H9 (cell line): ENCODE results near the gene SCAF11. TPM values are rescaled to one million over a fixed set of nuclear protein-coding genes. Genes with fewer than 3 reads are reported as not detected.

Experiments used
- DNase-seq: peaks from one replicate; pipeline ENCODE4 v3.0.0-alpha.2; 2017
- H2AFZ ChIP-seq: one replicate; pipeline ENCODE4 v1.6.1; 2013; ENCODE audit warnings: mild to moderate bottlenecking, low read length, control low read depth, moderate library complexity
- H2AK5ac ChIP-seq: 2 replicates; pipeline ENCODE4 v1.6.1; 2013; ENCODE audit warnings: low read length, control low read depth, mixed read lengths; ENCODE audit not compliant: insufficient read length
- H2BK120ac ChIP-seq: one replicate; pipeline ENCODE4 v1.6.1; 2013; ENCODE audit warnings: low read depth, mild to moderate bottlenecking, low read length, control low read depth, inconsistent platforms; ENCODE audit not compliant: poor library complexity, severe bottlenecking
- H2BK12ac ChIP-seq: 2 replicates; pipeline ENCODE4 v1.6.1; 2013; ENCODE audit warnings: low read length, control low read depth, mixed read lengths, low read depth; ENCODE audit not compliant: insufficient read length
- H2BK15ac ChIP-seq: 2 replicates; pipeline ENCODE4 v1.6.1; 2013; ENCODE audit warnings: low read depth, low read length, control low read depth
- H2BK20ac ChIP-seq: one replicate; pipeline ENCODE4 v1.6.1; 2013; ENCODE audit warnings: low read depth, mild to moderate bottlenecking, low read length, control low read depth, inconsistent platforms; ENCODE audit not compliant: poor library complexity, severe bottlenecking
- H2BK5ac ChIP-seq: 2 replicates; pipeline ENCODE4 v1.6.1; 2013; ENCODE audit warnings: low read length, control low read depth, mixed read lengths; ENCODE audit not compliant: insufficient read length
- H3K14ac ChIP-seq: 2 replicates; pipeline ENCODE4 v1.6.1; 2013; ENCODE audit warnings: low read length, control low read depth; ENCODE audit not compliant: insufficient read depth
- H3K18ac ChIP-seq: 2 replicates; pipeline ENCODE4 v1.6.1; 2013; ENCODE audit warnings: low read depth, mild to moderate bottlenecking, mixed read lengths, low read length, control low read depth; ENCODE audit not compliant: insufficient read length
- H3K23ac ChIP-seq: 2 replicates; pipeline ENCODE4 v1.6.1; 2013; ENCODE audit warnings: low read length, control low read depth, mixed read lengths, low read depth; ENCODE audit not compliant: insufficient read length
- H3K23me2 ChIP-seq: 2 replicates; pipeline ENCODE4 v1.6.1; 2013; ENCODE audit warnings: low read depth, mild to moderate bottlenecking, mixed read lengths, low read length, control low read depth; ENCODE audit not compliant: insufficient read length, poor library complexity, severe bottlenecking
- H3K27ac ChIP-seq: 2 replicates; pipeline ENCODE4 v1.5.1; 2013; ENCODE audit warnings: low read length, control low read depth, mixed read lengths, low read depth; ENCODE audit not compliant: insufficient read length
- H3K27me3 ChIP-seq: 2 replicates; pipeline ENCODE4 v1.6.1; 2013; ENCODE audit warnings: low read length, control low read depth, inconsistent platforms; ENCODE audit not compliant: insufficient read depth
- H3K4ac ChIP-seq: 2 replicates; pipeline ENCODE4 v1.6.1; 2013; ENCODE audit warnings: low read depth, mild to moderate bottlenecking, control low read depth, inconsistent platforms, low read length, moderate library complexity
- H3K4me1 ChIP-seq: 2 replicates; pipeline ENCODE4 v1.6.1; 2013; ENCODE audit warnings: low read length, control low read depth, inconsistent platforms; ENCODE audit not compliant: insufficient read depth
- H3K4me2 ChIP-seq: 2 replicates; pipeline ENCODE4 v1.6.1; 2013; ENCODE audit warnings: low read length, control low read depth, mixed read lengths; ENCODE audit not compliant: insufficient read length, insufficient read depth
- H3K56ac ChIP-seq: 2 replicates; pipeline ENCODE4 v1.6.1; 2013; ENCODE audit warnings: low read depth, mild to moderate bottlenecking, mixed read lengths, low read length, control low read depth; ENCODE audit not compliant: insufficient read length
- H3K79me1 ChIP-seq: 2 replicates; pipeline ENCODE4 v1.6.1; 2013; ENCODE audit warnings: low read depth, mild to moderate bottlenecking, moderate library complexity, low read length, control low read depth, inconsistent platforms; ENCODE audit not compliant: insufficient read depth, poor library complexity, severe bottlenecking
- H3K79me2 ChIP-seq: 2 replicates; pipeline ENCODE4 v1.6.1; 2013; ENCODE audit warnings: low read length, control low read depth, inconsistent platforms; ENCODE audit not compliant: insufficient read depth
- H3K9ac ChIP-seq: 2 replicates; pipeline ENCODE4 v1.6.1; 2013; ENCODE audit warnings: low read length, control low read depth, mixed read lengths; ENCODE audit not compliant: insufficient read length; ENCODE audit errors: extremely low read depth
- H3K9me3 ChIP-seq: one replicate; pipeline ENCODE4 v1.6.1; 2013; ENCODE audit warnings: low read depth, low read length, inconsistent platforms; ENCODE audit not compliant: control insufficient read depth
- H3T11ph ChIP-seq: one replicate; pipeline ENCODE4 v1.6.1; 2013; ENCODE audit warnings: mild to moderate bottlenecking, low read length, control low read depth, inconsistent platforms
- H4K20me1 ChIP-seq: one replicate; pipeline ENCODE4 v1.6.1; 2013; ENCODE audit not compliant: control insufficient read depth, insufficient read length, insufficient read depth
- H4K5ac ChIP-seq: 2 replicates; pipeline ENCODE4 v1.6.1; 2013; ENCODE audit warnings: low read depth, mild to moderate bottlenecking, mixed read lengths, low read length, control low read depth; ENCODE audit not compliant: insufficient read length
- H4K8ac ChIP-seq: replicated peaks from 2 replicates; pipeline ENCODE4 v1.6.1; 2013; ENCODE audit warnings: low read length, control low read depth, mixed read lengths, low read depth; ENCODE audit not compliant: insufficient read length
- H4K91ac ChIP-seq: 2 replicates; pipeline ENCODE4 v1.6.1; 2013; ENCODE audit warnings: low read depth, mild to moderate bottlenecking, moderate library complexity, mixed read lengths, low read length, control low read depth; ENCODE audit not compliant: insufficient read length
- H3K27ac Mint-ChIP-seq, 3 experiments: 2 replicates in 2 of 3; 3 replicates in 1 of 3; pipeline ENCODE4 v1.8.0; 2020 to 2021; ENCODE audit warnings: mixed read lengths in 3 of 3, mild to moderate bottlenecking in 1 of 3, moderate library complexity in 1 of 3
- H3K27me3 Mint-ChIP-seq: 2 replicates; pipeline ENCODE4 v1.8.0; 2021; ENCODE audit warnings: low read depth, mild to moderate bottlenecking, moderate library complexity, mixed read lengths
- H3K36me3 Mint-ChIP-seq, 3 experiments: 2 replicates in 2 of 3; 3 replicates in 1 of 3; pipeline ENCODE4 v1.8.0; 2020 to 2021; ENCODE audit warnings: low read depth in 3 of 3, mixed read lengths in 3 of 3; ENCODE audit not compliant: insufficient read depth in 1 of 3
- H3K4me1 Mint-ChIP-seq, 2 experiments: 2 replicates each; pipeline ENCODE4 v1.8.0; 2020; ENCODE audit warnings: mixed read lengths in 2 of 2
- H3K4me3 Mint-ChIP-seq, 2 experiments: 2 replicates in 1 of 2; 3 replicates in 1 of 2; pipeline ENCODE4 v1.8.0; 2020 to 2021; ENCODE audit warnings: mild to moderate bottlenecking in 2 of 2, mixed read lengths in 2 of 2, moderate library complexity in 1 of 2
- H3K9me3 Mint-ChIP-seq, 2 experiments: 2 replicates in 1 of 2; 3 replicates in 1 of 2; pipeline ENCODE4 v1.8.0; 2020; ENCODE audit warnings: mild to moderate bottlenecking in 2 of 2, mixed read lengths in 2 of 2, moderate library complexity in 1 of 2
- CTCF ChIP-seq: fragments of 200-600 bp; sonication (generic); conservative IDR thresholded peaks from 3 replicates; pipeline ENCODE4 v1.8.0; 2021; ENCODE audit warnings: antibody characterized with exemption, mild to moderate bottlenecking
- WGBS: extraction: QIAGEN DNeasy Blood & Tissue Kit; methylation state at CpG from one replicate; pipeline ENCODE4 v1.1.7; 2013; ENCODE audit warnings: missing lambda C conversion rate, low lambda C conversion rate, mixed read lengths; ENCODE audit not compliant: insufficient read length; ENCODE audit errors: extremely low coverage; 5-methylcytosine and 5-hydroxymethylcytosine counted together
- total RNA-seq: library from RNA; stranded (reverse); gene quantifications from 2 replicates; pipeline ENCODE4 v1.2.1, GENCODE V29; 2021

The SCAF11 gene
- total RNA-seq, 1 experiment from 2014 or later, result 90.8 TPM

- Histone ChIP-seq H4K91ac (no peak overlapping the region), H2AK5ac (no peak overlapping the region), H2BK5ac (no peak overlapping the region), H3K27ac (no peak overlapping the region), H3K56ac (no peak overlapping the region), H3K14ac (no peak overlapping the region), H2AFZ (no peak overlapping the region), H3K18ac (no peak overlapping the region), H3K23me2 (no peaks in the 10 kb centered on the region), H3K9me3 (no peaks in the 10 kb centered on the region), H3K9ac (no peak overlapping the region), H4K8ac (no peak overlapping the region), H3K23ac (no peak overlapping the region), H4K5ac (no peak overlapping the region), H3K79me2 (no peaks in the 10 kb centered on the region), H3K4me2 (no peak overlapping the region), H3K27me3 (no peaks in the 10 kb centered on the region), H2BK12ac (no peak overlapping the region), H3T11ph (no peak overlapping the region), H2BK15ac (no peak overlapping the region), H4K20me1 (no peaks in the 10 kb centered on the region), H2BK120ac (no peak overlapping the region), H3K4ac (no peak overlapping the region), H3K79me1 (no peaks in the 10 kb centered on the region), H3K4me1 (no peaks in the 10 kb centered on the region), H2BK20ac (no peak overlapping the region)
- Mint-ChIP-seq H3K4me1 (no peaks in the 10 kb centered on the region), H3K9me3 (peaks cover 3 to 4% of the 10 kb centered on the region in 2 experiments; a peak in 2 of 5 replicates), H3K27ac (0 out of 7 replicates have a peak overlapping the region, but pooled peaks of 1 of the 3 experiments have one; percentile 40), H3K4me3 (no peak overlapping the region), H3K27me3 (no peaks in the 10 kb centered on the region), H3K36me3 (peaks cover 30 to 70% (median 65%) of the 10 kb centered on the region in 3 experiments)
- DNase-seq, result no peak
- WGBS, result no CpG with 5 or more reads among the region's 7 CpGs
- TF ChIP-seq CTCF, result no peak
Observed at GRCh38 chr12:45872446-45872845, 117.9 kb downstream of the SCAF11 start.
